IgD-negative memory B cell (primary cell): Measurements from ENCODE around the gene SH3D21. TPM values are rescaled to one million over a fixed set of nuclear protein-coding genes. Genes with fewer than 3 reads are reported as not detected.

Experiments used
- polyA plus RNA-seq: library from polyadenylated mRNA; unstranded; fragments of 300-500 nt; fragmentation: Illumina TruSeq; gene quantifications from one replicate; pipeline ENCODE4 v1.2.3, GENCODE V29; 2021

SH3D21 gene
- polyA plus RNA-seq, 1 donor from 2014 or later: 0.46 TPM

Other genes with a start within 250 kb of the SH3D21 start
- not detected for gene TEKT2, start 222.3 kb upstream of the SH3D21 start, polyA plus RNA-seq
- gene ADPRS, start 217.5 kb upstream of the SH3D21 start, polyA plus RNA-seq: 29.7 TPM
- not detected for gene COL8A2, start 181.1 kb upstream of the SH3D21 start, polyA plus RNA-seq
- 101 TPM for gene TRAPPC3, start 156.9 kb upstream of the SH3D21 start, polyA plus RNA-seq
- gene MAP7D1, start 150.2 kb upstream of the SH3D21 start, polyA plus RNA-seq: 11.4 TPM
- 97.9 TPM for gene THRAP3, start 81.9 kb upstream of the SH3D21 start, polyA plus RNA-seq
- not detected for gene EVA1B, start 17.3 kb downstream of the SH3D21 start, polyA plus RNA-seq
- 88.5 TPM for gene STK40, start 79.6 kb downstream of the SH3D21 start, polyA plus RNA-seq
- 345 TPM for gene LSM10, start 91.5 kb downstream of the SH3D21 start, polyA plus RNA-seq
- 0.74 TPM for gene OSCP1, start 144.1 kb downstream of the SH3D21 start, polyA plus RNA-seq
- gene MRPS15, start 158.0 kb downstream of the SH3D21 start, polyA plus RNA-seq: 72.0 TPM
- gene CSF3R, start 176.5 kb downstream of the SH3D21 start, polyA plus RNA-seq: 1.9 TPM